GM23248 (cell line): ENCODE results near the gene CHRNB4. TPM values are rescaled to one million over a fixed set of nuclear protein-coding genes. Genes with fewer than 3 reads are reported as not detected.

Experiments used
- DNase-seq: peaks from one replicate; pipeline ENCODE4 v3.0.0-alpha.2; 2015
- H2AFZ ChIP-seq: fragments of 200-600 bp; sonication (generic); 2 replicates; pipeline ENCODE4 v1.6.1; 2016; ENCODE audit warnings: antibody characterized with exemption
- H3F3A ChIP-seq: fragments of 200-600 bp; sonication (generic); 2 replicates; pipeline ENCODE4 v1.6.1; 2016; ENCODE audit warnings: mild to moderate bottlenecking, antibody characterized with exemption, mixed run types; ENCODE audit not compliant: insufficient read depth
- H3K27ac ChIP-seq: fragments of 200-600 bp; sonication (generic); 2 replicates; pipeline ENCODE4 v1.5.1; 2016; ENCODE audit warnings: mild to moderate bottlenecking
- H3K27me3 ChIP-seq: fragments of 200-600 bp; sonication (generic); replicated peaks from 2 replicates; pipeline ENCODE4 v1.6.1; 2016; ENCODE audit warnings: mild to moderate bottlenecking; ENCODE audit not compliant: insufficient read depth
- H3K36me3 ChIP-seq: fragments of 200-600 bp; sonication (generic); 2 replicates; pipeline ENCODE4 v1.6.1; 2016; ENCODE audit warnings: low read depth, mild to moderate bottlenecking
- H3K4me1 ChIP-seq: fragments of 200-600 bp; sonication (generic); 2 replicates; pipeline ENCODE4 v1.6.1; 2016; ENCODE audit warnings: mild to moderate bottlenecking; ENCODE audit not compliant: insufficient read depth
- H3K4me2 ChIP-seq: fragments of 200-600 bp; sonication (generic); one replicate; pipeline ENCODE4 v1.6.1; 2016; ENCODE audit warnings: mild to moderate bottlenecking; ENCODE audit not compliant: unreplicated experiment
- H3K4me3 ChIP-seq: fragments of 200-600 bp; sonication (generic); 2 replicates; pipeline ENCODE4 v1.5.1; 2016; ENCODE audit warnings: mild to moderate bottlenecking
- H3K79me2 ChIP-seq: fragments of 200-600 bp; sonication (generic); 2 replicates; pipeline ENCODE4 v1.6.1; 2016; ENCODE audit warnings: mild to moderate bottlenecking; ENCODE audit not compliant: insufficient read depth
- H3K9ac ChIP-seq: fragments of 200-600 bp; sonication (generic); 2 replicates; pipeline ENCODE4 v1.6.1; 2016; ENCODE audit warnings: mild to moderate bottlenecking
- H3K9me2 ChIP-seq: fragments of 200-600 bp; sonication (generic); 2 replicates; pipeline ENCODE4 v1.6.1; 2016; ENCODE audit warnings: mixed run types, mild to moderate bottlenecking, moderate library complexity; ENCODE audit not compliant: insufficient read depth
- H3K9me3 ChIP-seq: fragments of 200-600 bp; sonication (generic); one replicate; pipeline ENCODE4 v1.6.1; 2017; ENCODE audit warnings: low read depth
- H4K20me1 ChIP-seq: fragments of 200-600 bp; sonication (generic); 2 replicates; pipeline ENCODE4 v1.6.0; 2016; ENCODE audit not compliant: insufficient read depth
- EZH2 ChIP-seq: fragments of 200-600 bp; sonication (generic); IDR thresholded peaks from 2 replicates; pipeline ENCODE4 v1.6.1; 2018; ENCODE audit warnings: antibody characterized with exemption, mild to moderate bottlenecking; ENCODE audit not compliant: insufficient read depth, poor library complexity, severe bottlenecking
- EZH2phosphoT487 ChIP-seq: fragments of 200-600 bp; sonication (generic); IDR thresholded peaks from 2 replicates; pipeline ENCODE4 v1.6.1; 2018; ENCODE audit warnings: antibody characterized with exemption, moderate library complexity, mild to moderate bottlenecking, low read depth; ENCODE audit not compliant: insufficient read depth
- WGBS, 2 experiments: methylation state at CpG; one replicate each; pipeline ENCODE4 v1.1.6; 2015 to 2017; ENCODE audit warnings: low lambda C conversion rate in 2 of 2, low coverage in 1 of 2; ENCODE audit errors: missing lambda C conversion rate in 2 of 2; 5-methylcytosine and 5-hydroxymethylcytosine counted together
- in situ Hi-C: fragments of 300-500 bp; cut with MboI; formaldehyde crosslinking; loops from 2 replicates; pipeline ENCODE4 v1.15.0; 2020
- polyA plus RNA-seq: library from polyadenylated mRNA; unstranded; fragments of >200 nt; fragmentation: Nextera tagmentation; extraction: Ambion mirVana; gene quantifications from 2 replicates; pipeline ENCODE4 v1.2.1, GENCODE V29; 2016
- total RNA-seq: library from RNA; depleted of rRNA; stranded (reverse); fragments of >200 nt; shearing (Covaris generic); gene quantifications from 2 replicates; pipeline ENCODE4 v1.2.3, GENCODE V29; 2014

The CHRNB4 gene
- total and polyA plus RNA-seq, 2 experiments from 2014 or later: not detected

- no peak for DNase-seq
- no peak overlapping the region for H2AFZ ChIP-seq
- H3K27ac ChIP-seq: no peak overlapping the region
- H3K4me3 ChIP-seq: no peak overlapping the region
- no peak for TF ChIP-seq EZH2
- TF ChIP-seq EZH2phosphoT487: no peak
- WGBS, 2 experiments: 38 to 45% methylated on average over 12 of the region's 12 CpGs
- no peaks in the 10 kb centered on the region for H4K20me1 ChIP-seq
- H3K9me3 ChIP-seq: no peaks in the 10 kb centered on the region
- H3K9ac ChIP-seq: no peak overlapping the region
- H3K79me2 ChIP-seq: no peaks in the 10 kb centered on the region
- H3K4me2 ChIP-seq: no peak overlapping the region
- H3K4me1 ChIP-seq: no peaks in the 10 kb centered on the region
- H3K27me3 ChIP-seq: peaks cover 75% of the 10 kb centered on the region
- no peaks in the 10 kb centered on the region for H3K9me2 ChIP-seq
- H3F3A ChIP-seq: no peaks in the 10 kb centered on the region
- no peaks in the 10 kb centered on the region for H3K36me3 ChIP-seq
- in situ Hi-C loops: no loop called here
Measured at GRCh38 chr15:78625606-78626280, 15.3 kb downstream of the CHRNB4 start.

- WGBS, 2 experiments: 53 to 56% methylated on average over 17 of the region's 17 CpGs
- Histone ChIP-seq H3F3A (no peaks in the 10 kb centered on the region), H4K20me1 (no peaks in the 10 kb centered on the region), H3K4me1 (no peaks in the 10 kb centered on the region), H2AFZ (no peak overlapping the region), H3K79me2 (no peaks in the 10 kb centered on the region), H3K4me2 (no peak overlapping the region), H3K4me3 (no peak overlapping the region), H3K9me2 (no peaks in the 10 kb centered on the region), H3K9me3 (no peaks in the 10 kb centered on the region), H3K27me3 (peaks cover 82% of the 10 kb centered on the region), H3K36me3 (no peaks in the 10 kb centered on the region), H3K9ac (no peak overlapping the region), H3K27ac (no peak overlapping the region)
- TF ChIP-seq EZH2: no peak
- no peak for TF ChIP-seq EZH2phosphoT487
- no peak for DNase-seq
- in situ Hi-C loops: no loop called here
Measured at GRCh38 chr15:78624651-78625590, 16.1 kb downstream of the CHRNB4 start.

- H3F3A ChIP-seq: peaks cover 1% of the 10 kb centered on the region
- no peak overlapping the region for H3K4me2 ChIP-seq
- 74% methylated on average over 7 of the region's 7 CpGs for WGBS, 2 experiments
- H3K79me2 ChIP-seq: no peaks in the 10 kb centered on the region
- TF ChIP-seq EZH2phosphoT487: no peak
- no peak for TF ChIP-seq EZH2
- no peak for DNase-seq
- H2AFZ ChIP-seq: no peak overlapping the region
- H4K20me1 ChIP-seq: no peaks in the 10 kb centered on the region
- no peak overlapping the region for H3K4me3 ChIP-seq
- H3K9me3 ChIP-seq: no peaks in the 10 kb centered on the region
- H3K9me2 ChIP-seq: no peaks in the 10 kb centered on the region
- in situ Hi-C loops: no loop called here
- H3K27me3 ChIP-seq: peaks cover 92% of the 10 kb centered on the region
- no peak overlapping the region for H3K9ac ChIP-seq
- no peaks in the 10 kb centered on the region for H3K36me3 ChIP-seq
- no peak overlapping the region for H3K27ac ChIP-seq
- H3K4me1 ChIP-seq: peaks cover under 1% of the 10 kb centered on the region; the same call in 1 of the 2 replicates
Measured at GRCh38 chr15:78623786-78624497, 17.1 kb downstream of the CHRNB4 start.

- in situ Hi-C loops: no loop called here
- Histone ChIP-seq H3K36me3 (no peaks in the 10 kb centered on the region), H3K9ac (no peak overlapping the region), H3K9me2 (no peaks in the 10 kb centered on the region), H3K27me3 (peaks cover 75% of the 10 kb centered on the region), H4K20me1 (no peaks in the 10 kb centered on the region), H3K27ac (no peak overlapping the region), H3K79me2 (no peaks in the 10 kb centered on the region), H3K9me3 (no peaks in the 10 kb centered on the region), H3K4me3 (no peak overlapping the region), H3K4me2 (no peak overlapping the region), H2AFZ (no peak overlapping the region), H3F3A (peaks cover 6% of the 10 kb centered on the region), H3K4me1 (peaks cover 6% of the 10 kb centered on the region; the same call in 1 of the 2 replicates)
- WGBS, 2 experiments: 66 to 67% methylated on average over 10 of the region's 10 CpGs
- DNase-seq: no peak
- peak; percentile 10 for TF ChIP-seq EZH2
- TF ChIP-seq EZH2phosphoT487: no peak
Measured at GRCh38 chr15:78621810-78622402, 19.1 kb downstream of the CHRNB4 start.
